GM18858 (cell line): ENCODE data around the gene CITED4.

Source experiments
- ATAC-seq: cut with Tn5 transposase; IDR thresholded peaks from one replicate; pipeline ENCODE4 v1.9.1; 2021; ENCODE audit not compliant: unreplicated experiment

The CITED4 gene

DNA sequence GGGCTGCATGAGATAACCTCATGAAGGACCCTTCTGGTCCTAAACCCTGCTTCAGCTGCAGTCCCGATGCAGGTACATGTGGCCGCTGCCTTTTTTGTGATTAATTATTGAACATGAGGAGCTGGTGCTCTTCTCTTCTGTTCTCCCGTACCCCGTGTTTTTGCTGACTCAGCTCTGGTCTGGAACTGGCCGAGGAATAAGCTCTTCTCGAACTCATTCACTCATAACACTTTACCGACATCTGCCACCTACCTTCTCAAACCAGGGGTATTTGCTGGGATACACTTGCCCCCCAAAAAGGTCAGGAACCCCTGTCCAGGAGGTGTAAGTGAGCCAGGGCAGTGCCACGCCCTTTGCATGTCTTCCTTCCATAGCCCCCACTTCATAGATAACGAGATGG lies 46.7 kb downstream of the CITED4 start:
- ATAC-seq, result no peak
